MM.1S (cell line): ENCODE data around the gene PSENEN.

Experiments used
- CTCF ChIP-seq: fragments of 300-600 bp; sonication (generic); IDR thresholded peaks from 2 replicates; pipeline ENCODE4 v1.5.1; 2016; ENCODE audit warnings: antibody characterized with exemption, low read length, mixed read lengths
- EZH2 ChIP-seq: fragments of 300-600 bp; sonication (generic); optimal IDR thresholded peaks from 2 replicates; pipeline ENCODE3; 2017; ENCODE audit warnings: low read depth, mild to moderate bottlenecking, antibody characterized with exemption, low read length, mixed read lengths

DNA sequence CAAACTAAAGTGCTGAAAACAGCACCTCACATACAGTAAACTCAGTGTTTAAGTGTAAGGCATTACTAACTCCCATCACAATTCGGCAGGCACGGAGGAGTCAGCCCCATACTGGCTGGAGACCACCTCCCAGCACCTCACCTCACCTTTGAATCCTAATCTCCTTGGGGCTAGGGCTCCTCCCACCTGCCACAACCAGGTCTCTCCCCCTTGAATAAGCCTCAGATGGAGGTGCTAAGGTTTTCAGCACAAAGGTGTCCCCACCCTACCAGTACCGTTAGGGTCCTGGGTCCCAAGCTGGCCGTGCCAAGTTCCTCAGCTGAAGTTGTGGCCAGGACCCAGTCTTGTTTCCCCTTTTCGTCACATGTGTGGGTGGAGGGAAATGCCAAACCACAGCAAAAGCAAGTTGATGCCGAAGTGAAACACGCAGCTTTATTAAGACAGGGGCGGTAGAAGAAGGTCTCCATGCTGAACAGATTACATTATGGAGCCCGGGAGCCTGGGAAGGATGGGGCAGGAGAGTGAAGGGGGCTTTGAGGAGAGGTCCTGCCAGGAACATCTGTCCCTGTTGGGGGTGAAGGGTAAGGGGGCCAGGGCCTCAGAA, 3.2 kb upstream of the PSENEN start, which contains the start of gene IGFLR1:
- TF ChIP-seq CTCF, result no peak
- no peak for TF ChIP-seq EZH2
